Urinary bladder (tissue), 4 donors: ENCODE measurements around the gene CAPZA1. TPM values are rescaled to one million over a fixed set of nuclear protein-coding genes. Genes with fewer than 3 reads are reported as not detected.

ENCODE experiments used
- DNase-seq: peaks from one replicate; pipeline ENCODE4 v3.0.0-alpha.2; 2015; ENCODE audit errors: extremely low spot score
- H3K27ac ChIP-seq: one replicate; pipeline ENCODE4 v1.5.1; 2013; ENCODE audit warnings: low read depth, mild to moderate bottlenecking, moderate library complexity
- H3K36me3 ChIP-seq: one replicate; pipeline ENCODE4 v1.6.1; 2013; ENCODE audit warnings: mild to moderate bottlenecking, moderate library complexity; ENCODE audit not compliant: insufficient read depth
- H3K4me1 ChIP-seq: one replicate; pipeline ENCODE4 v1.6.1; 2013; ENCODE audit warnings: mild to moderate bottlenecking, moderate library complexity; ENCODE audit not compliant: insufficient read depth
- H3K4me3 ChIP-seq: one replicate; pipeline ENCODE4 v1.5.1; 2013; ENCODE audit warnings: low read depth, low read length
- WGBS: extraction: QIAGEN DNeasy Blood & Tissue Kit; methylation state at CpG from one replicate; pipeline ENCODE4 v1.1.7; 2013; 5-methylcytosine and 5-hydroxymethylcytosine counted together
- polyA plus RNA-seq: library from polyadenylated mRNA; stranded (reverse); fragments of 200-250 nt; gene quantifications from one replicate; pipeline ENCODE4 v1.2.3, GENCODE V29; 2013
- total RNA-seq: library from RNA; depleted of rRNA; stranded (reverse); fragments of >200 nt; gene quantifications from one replicate; pipeline ENCODE4 v1.2.3, GENCODE V29; 2014
- donor health status: healthy with polysubstance abuse.
- donor health status: healthy.

CAPZA1 gene
- total and polyA plus RNA-seq, 2 donors: 42.3 to 192 TPM

DNA sequence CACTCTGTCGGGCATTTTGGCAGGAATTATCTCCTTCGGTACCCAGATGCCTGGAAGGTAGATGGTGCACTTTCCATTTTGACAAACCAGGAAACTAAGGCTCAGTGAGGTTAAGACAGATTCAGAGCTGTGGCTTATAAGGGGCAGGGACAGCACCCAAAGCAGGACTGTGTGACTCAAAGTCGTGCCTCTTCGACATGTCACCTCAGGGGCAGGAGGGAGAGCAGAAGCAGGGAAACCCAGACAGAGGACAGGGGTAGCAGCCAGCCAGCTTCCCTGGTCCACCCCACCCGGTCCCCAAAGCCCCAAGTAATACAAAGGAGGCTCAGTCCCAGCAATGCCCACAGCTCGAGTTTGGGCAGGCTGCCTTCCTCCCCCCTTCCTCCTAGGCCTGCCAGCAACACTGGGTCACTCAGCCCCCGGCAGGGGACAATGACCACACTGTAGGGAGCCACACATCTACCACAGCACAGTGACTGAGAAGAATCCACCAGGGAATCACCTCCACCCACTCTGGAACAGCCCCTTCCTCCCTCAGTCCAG, 84.8 kb downstream of the CAPZA1 start:
- 35% methylated on average over 7 of the region's 7 CpGs for WGBS
- H3K4me1 ChIP-seq: peaks cover 1% of the 10 kb centered on the region
- H3K4me3 ChIP-seq: peak overlapping the region; percentile 14
- peak overlapping the region; percentile 77 for H3K27ac ChIP-seq
- no peaks in the 10 kb centered on the region for H3K36me3 ChIP-seq
- no peak for DNase-seq

DNA sequence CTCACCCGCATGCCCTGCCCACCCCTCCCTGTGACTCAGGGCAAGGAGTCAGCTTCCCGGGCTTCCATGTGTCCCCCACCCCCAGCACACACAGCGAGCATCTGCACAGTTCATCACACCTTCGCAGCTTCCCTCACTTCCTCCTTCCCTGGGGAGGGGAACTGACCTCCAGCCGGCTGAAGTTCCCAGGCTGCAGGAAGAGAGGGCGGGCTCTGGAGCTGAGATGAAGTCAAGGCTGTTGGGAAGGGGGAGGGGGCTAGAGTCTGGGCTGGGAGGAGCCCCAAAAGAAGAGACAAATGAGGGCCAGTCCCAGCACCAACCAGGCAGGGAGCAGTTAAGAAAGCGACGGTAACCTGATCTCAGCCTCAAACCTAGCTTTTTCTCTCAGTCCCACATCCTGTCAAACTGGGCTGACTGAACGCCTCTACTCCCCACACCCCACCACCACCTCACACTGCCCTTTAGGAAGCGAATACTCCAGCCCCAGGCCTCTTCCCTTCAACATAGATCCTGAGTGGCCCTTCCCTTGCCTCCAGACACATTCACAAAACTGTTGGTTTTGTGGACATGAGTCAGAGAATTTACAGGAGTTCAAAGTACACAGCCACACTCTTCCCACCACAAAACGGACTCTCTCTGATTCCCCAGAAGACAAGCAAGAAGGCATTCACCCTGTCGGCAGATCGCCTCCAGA, 85.4 kb downstream of the CAPZA1 start:
- peaks cover 1% of the 10 kb centered on the region for H3K4me1 ChIP-seq
- WGBS: 1% methylated on average over 13 of the region's 13 CpGs

DNA sequence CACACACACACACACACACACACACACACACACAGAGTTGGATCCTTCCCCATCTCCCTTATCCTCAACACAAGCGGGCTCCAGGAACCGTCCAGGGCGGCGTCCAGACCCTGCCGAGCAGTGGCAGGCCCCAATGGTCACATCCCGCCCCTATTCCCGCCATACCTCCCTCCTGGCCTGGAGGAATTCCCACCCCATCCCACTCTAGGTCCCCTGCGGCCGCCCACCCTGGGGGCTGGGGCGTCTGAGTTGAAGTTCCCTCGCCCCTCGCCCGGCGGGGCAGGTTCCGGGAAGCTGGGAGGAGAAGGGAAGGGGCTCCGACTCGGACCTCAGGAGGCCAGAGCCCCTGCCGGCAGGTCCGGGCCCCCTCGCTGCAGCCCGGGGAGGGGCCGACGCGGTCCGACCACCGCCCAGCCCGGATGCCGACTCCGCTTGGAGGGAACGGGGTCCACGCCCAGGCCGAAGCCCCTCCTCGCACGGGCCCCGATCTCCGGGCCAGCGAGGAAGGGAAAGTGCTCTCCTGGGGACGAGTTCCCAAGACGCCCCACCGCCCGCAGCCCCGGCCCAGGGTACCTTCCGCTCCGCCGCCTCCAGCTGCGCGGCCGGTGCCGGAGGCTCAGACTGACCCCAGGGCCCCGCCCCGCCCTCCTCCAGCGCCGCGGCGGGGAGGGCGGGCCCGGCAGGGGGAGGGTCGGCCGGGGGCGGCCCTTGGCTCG, 87.0 kb downstream of the CAPZA1 start, which contains the start of gene RHOC:
RHOC (minus strand) TSS at position 623 of the 716 bp plus-strand sequence. CDS start 3,328 bp downstream, outside the sequence.
- Histone ChIP-seq H3K27ac (peak within 1 kb of the TSS; percentile 92), H3K36me3 (no peaks in the 10 kb centered on the region), H3K4me3 (peak within 1 kb of the TSS; percentile 92), H3K4me1 (no peaks in the 10 kb centered on the region)
- no peak for DNase-seq
- WGBS: 1% methylated on average over 61 of the region's 61 CpGs

More for the DNA sequence above, 85.4 kb downstream of the CAPZA1 start:
- Histone ChIP-seq H3K27ac (peak overlapping the region; percentile 77), H3K36me3 (no peaks in the 10 kb centered on the region), H3K4me3 (peak overlapping the region; percentile 14)
- DNase-seq: peak; percentile 93

DNA sequence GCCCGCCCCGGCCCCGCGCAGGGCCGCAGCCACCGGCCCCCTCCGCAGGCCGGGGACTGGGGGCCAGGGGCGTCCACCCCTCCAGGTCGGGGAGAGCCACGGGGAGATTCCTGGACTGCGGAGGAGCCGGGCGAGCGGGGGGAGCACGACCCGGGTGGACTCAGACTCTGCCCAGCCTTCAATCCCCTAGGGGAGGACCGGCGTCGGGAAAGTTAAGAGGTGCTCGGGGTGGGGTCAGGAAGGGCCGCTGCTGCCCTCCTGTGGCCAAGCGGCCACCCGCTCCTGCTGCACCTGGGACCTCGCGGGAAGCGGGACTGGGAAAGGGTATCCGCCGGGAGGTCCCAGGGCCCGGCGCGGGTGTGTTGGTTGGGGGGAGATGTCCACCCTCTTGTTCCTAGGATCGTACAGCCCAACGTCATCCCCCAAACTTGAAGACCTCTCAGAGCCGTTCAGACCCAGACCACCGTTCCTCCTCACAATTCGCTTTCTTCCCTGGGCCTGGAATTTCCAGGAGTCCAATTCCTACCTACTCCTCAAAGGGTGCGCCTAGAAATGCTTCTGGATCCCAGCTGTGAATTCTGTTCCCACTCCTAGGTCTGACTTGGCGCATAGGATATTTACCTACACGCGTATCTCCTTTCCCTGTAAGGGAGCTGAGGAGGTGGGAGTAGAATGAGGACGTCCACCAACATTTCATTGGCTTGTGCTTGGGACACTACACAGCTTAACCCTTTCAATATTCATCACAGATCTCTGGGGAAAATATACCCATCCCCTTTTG, 87.8 kb downstream of the CAPZA1 start:
- Histone ChIP-seq H3K36me3 (no peaks in the 10 kb centered on the region), H3K27ac (peak overlapping the region; percentile 92), H3K4me1 (no peaks in the 10 kb centered on the region), H3K4me3 (peak overlapping the region; percentile 92)
- no peak for DNase-seq
- WGBS: 6% methylated on average over 42 of the region's 42 CpGs

DNA sequence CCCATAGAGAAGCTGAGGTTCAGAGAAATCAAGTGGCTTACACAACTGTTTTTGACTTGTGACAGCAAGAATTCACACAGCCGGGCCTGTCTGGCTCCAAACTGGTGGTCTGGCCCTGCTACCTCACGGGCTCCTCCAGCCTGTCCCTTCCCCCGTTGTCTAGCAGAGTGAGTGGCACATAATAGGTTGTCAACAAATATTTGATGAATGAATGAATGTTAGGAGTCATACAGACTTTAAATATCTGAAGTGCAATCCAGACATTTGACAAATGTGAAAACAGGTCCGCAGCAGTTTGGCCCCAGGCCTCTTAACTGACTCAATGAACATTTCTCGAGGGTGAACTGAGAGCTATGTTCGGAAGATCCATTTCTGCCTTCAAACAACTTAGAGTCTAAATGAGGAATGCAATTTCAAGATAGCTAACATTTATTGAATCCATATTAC, 88.4 kb downstream of the CAPZA1 start:
- H3K36me3 ChIP-seq: no peaks in the 10 kb centered on the region
- WGBS: 82% methylated on average over 6 of the region's 6 CpGs
- no peak overlapping the region for H3K27ac ChIP-seq
- H3K4me3 ChIP-seq: no peak overlapping the region
- no peaks in the 10 kb centered on the region for H3K4me1 ChIP-seq
- DNase-seq: no peak

DNA sequence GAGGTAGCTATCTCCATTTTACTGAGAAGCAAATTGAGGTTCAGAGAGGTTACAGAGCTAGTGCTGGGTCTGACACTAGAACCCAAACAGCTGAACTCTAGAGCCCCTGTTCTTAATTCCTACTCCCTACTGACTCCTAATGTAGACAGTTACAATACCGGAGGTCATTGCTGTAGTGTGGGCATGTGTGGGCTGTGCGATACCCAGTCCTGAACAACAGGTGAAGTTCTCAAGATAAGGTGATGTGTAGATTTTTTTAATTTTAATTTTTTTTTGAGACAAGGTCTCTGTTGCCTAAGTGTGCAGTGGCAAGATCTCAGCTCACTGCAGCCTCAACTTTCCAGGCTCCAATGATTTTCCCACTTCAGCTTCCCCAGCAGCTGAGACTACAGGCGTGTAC, 88.9 kb downstream of the CAPZA1 start:
- DNase-seq: no peak
- no peaks in the 10 kb centered on the region for H3K4me1 ChIP-seq

DNA sequence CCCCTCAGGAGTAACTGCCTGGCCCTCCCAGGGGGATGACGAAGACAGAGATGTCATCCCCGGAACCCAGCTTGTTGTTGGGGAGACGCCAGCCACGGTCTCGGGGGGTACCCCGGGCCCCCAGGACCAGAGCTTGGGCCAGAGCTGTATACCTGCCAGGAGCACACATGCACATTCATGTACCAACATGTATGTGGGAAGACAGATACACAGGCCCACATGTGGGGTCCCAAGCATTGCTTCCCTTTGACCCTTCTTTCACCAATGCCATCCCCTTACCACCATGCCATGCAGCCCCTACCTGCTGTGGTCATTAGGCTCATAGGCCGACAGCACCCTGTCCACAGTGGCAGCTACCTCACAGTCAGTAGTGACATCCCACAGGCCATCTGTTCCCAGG, 90.5 kb downstream of the CAPZA1 start:
- DNase-seq: no peak
- no peak overlapping the region for H3K4me3 ChIP-seq
- H3K27ac ChIP-seq: no peak overlapping the region
- no peaks in the 10 kb centered on the region for H3K36me3 ChIP-seq
- 96% methylated on average over 7 of the region's 7 CpGs for WGBS
- no peaks in the 10 kb centered on the region for H3K4me1 ChIP-seq

More for the DNA sequence above, 88.9 kb downstream of the CAPZA1 start:
- H3K4me3 ChIP-seq: no peak overlapping the region
- WGBS: 93% methylated on average over 3 of the region's 3 CpGs
- no peak overlapping the region for H3K27ac ChIP-seq
- H3K36me3 ChIP-seq: no peaks in the 10 kb centered on the region

DNA sequence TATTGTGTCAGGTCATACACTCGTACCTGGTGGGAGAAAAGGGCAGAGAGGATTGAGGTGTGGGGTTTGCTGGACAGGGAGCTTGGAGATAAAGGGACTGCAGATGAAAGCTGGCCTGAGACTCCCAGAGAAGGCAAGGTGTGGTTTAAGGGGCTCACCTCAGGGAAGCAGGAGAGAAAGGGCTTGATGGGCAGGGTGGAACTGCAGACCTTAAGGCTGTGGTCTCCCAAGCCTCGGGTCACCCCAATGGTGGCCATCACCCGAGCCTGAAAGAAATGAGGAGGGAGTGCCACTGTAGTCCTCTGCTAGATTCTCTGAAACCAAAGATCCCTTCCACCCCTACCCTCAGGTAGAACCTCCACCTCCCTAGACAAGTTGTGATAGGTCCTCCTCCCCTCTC, 91.0 kb downstream of the CAPZA1 start:
- 92% methylated on average over 3 of the region's 3 CpGs for WGBS
- no peaks in the 10 kb centered on the region for H3K4me1 ChIP-seq
- no peak overlapping the region for H3K27ac ChIP-seq
- no peak for DNase-seq
- H3K4me3 ChIP-seq: no peak overlapping the region
- H3K36me3 ChIP-seq: no peaks in the 10 kb centered on the region

DNA sequence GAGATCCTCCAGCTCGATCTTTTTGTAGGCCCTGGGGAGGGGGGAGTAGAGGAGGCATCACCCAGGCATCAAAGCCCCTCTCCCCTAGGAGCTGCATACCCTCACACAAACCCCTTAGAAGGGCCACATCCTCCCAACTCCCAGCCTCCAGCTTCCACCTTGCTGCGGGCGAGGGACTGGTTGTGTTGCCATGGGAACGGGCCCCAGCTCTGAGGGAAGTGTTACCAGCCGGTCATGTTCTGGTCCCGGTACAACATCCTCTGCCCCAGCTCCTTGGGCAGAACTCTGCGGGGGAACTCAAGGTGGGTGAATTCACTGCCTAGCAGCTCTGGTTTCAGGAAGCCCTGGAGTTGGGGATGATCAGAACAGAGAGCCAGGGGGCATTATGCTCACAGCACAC, 91.4 kb downstream of the CAPZA1 start:
- Histone ChIP-seq H3K4me1 (no peaks in the 10 kb centered on the region), H3K27ac (no peak overlapping the region), H3K36me3 (no peaks in the 10 kb centered on the region), H3K4me3 (no peak overlapping the region)
- DNase-seq: no peak
- 61% methylated on average over 7 of the region's 7 CpGs for WGBS

DNA sequence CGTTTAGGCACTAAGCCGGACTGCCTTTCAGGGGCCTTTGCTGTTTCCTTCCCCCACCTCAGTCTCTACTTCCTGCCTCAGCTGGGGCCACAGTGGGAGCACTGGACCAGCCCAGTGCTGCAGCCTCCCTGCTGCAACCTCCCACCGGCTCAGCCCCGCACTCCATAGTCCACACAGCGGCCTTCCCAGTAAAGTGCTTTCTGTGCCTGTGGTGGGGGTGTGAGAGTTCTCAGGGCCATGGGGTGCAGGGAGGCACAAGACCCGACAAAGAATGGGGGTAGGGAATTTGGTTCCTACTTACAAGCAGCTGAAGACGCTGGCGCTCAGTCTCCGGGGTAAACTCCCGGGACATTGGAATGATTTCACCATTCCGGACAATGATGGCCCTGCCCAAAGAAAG, 92.0 kb downstream of the CAPZA1 start:
- no peak overlapping the region for H3K4me3 ChIP-seq
- no peaks in the 10 kb centered on the region for H3K36me3 ChIP-seq
- no peak overlapping the region for H3K27ac ChIP-seq
- DNase-seq: no peak
- no peaks in the 10 kb centered on the region for H3K4me1 ChIP-seq
- 78% methylated on average over 11 of the region's 11 CpGs for WGBS

DNA sequence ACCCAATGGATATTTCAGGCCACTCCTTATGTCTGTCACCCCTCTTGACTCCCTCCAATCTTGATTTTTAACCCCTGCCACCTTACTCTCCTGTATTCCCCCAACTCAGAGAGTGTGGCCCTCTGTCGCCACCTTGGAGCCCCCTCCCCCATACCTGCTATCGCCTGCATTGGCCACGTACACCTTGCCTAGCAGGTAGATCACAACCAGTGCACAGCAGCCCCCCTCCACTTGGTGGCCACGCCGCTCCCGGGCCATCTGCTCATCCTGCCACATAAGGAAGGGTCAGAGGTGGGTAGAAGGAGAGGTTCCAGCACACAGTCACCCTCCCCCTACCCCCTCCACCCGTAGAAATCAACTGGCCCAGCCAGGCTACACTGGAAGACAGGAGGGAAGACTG, 92.6 kb downstream of the CAPZA1 start:
- WGBS: 83% methylated on average over 7 of the region's 7 CpGs
- Histone ChIP-seq H3K4me1 (no peaks in the 10 kb centered on the region), H3K36me3 (no peaks in the 10 kb centered on the region), H3K27ac (no peak overlapping the region), H3K4me3 (no peak overlapping the region)
- no peak for DNase-seq

DNA sequence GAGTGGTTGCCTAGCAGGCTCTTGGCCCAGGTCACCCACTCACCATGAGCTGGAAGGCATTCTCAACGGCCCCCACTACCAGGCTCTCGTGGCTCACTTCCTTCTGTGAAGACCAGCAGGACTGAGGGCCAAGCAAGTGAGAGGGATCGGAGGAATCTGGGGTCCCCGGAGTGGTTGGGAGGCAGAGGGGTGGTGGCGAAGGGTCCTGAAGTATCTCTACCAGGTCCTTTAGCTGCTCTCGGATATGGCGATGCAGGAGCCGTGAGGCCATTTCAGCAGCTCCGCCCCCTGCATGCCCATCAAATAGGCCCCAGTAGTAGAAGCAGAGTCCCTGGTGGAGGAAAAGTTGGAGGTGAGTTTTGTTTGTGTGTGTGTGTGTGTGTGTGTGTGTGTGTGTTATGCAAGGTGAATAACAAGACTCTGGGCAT, 93.1 kb downstream of the CAPZA1 start:
- Histone ChIP-seq H3K27ac (no peak overlapping the region), H3K4me3 (no peak overlapping the region), H3K4me1 (no peaks in the 10 kb centered on the region), H3K36me3 (no peaks in the 10 kb centered on the region)
- WGBS: 88% methylated on average over 9 of the region's 9 CpGs
- DNase-seq: no peak

DNA sequence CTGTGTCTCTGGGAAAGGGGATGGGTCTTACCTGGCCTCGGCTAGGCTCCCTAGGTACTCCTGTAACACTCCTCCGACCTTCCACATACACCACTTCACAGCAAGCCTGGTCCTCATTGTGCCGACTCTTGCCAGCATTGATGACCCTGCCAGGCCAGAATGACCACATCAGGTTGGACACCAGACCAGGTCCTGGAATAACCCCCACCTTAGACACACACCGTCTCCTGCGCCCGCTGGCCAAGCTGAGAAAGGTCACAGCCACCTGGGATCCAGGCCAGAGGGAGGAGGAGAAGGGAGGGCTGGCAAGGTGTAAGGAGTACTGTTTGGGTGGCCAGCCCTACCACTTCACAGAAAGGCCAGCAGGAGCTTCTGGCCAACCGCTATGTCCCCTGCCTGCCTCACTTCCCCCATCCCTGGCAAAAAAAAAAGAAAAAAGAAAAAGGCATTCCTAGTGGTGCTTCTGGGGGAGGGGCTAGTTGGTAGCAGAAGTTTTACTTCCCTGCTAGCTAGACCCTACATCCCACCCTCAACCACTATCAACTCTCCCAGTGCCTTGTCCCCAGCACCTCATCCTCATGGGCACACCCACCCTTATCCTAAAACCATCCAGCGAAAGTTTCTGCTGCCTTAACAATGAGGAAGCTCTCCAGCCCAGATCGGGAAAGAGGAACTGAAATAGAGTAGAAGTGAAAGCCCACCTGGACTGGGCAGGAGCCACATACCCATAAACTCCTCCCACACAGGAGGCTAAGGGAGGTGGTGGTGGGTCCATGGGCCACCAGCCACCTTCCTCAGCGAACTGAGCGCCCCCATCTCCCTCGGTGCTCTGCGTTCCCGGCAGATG, 94.1 kb downstream of the CAPZA1 start:
- WGBS: 63% methylated on average over 14 of the region's 14 CpGs
- Histone ChIP-seq H3K27ac (no peak overlapping the region), H3K4me3 (peak overlapping the region; percentile 48), H3K36me3 (no peaks in the 10 kb centered on the region), H3K4me1 (no peaks in the 10 kb centered on the region)
- no peak for DNase-seq
